Keratinocyte (primary cell): ENCODE measurements around the gene CRYGC.

Experiments used
- CTCF ChIP-seq, 3 experiments: IDR thresholded peaks in 1 of 3; conservative IDR thresholded peaks in 1 of 3; optimal IDR thresholded peaks in 1 of 3; 2 replicates in 2 of 3; 3 replicates in 1 of 3; pipeline versions ENCODE3 to v1.5.1; 2011; ENCODE audit warnings: low read length in 3 of 3, mild to moderate bottlenecking in 3 of 3, moderate library complexity in 2 of 3, control low read depth in 1 of 3, inconsistent platforms in 1 of 3; ENCODE audit not compliant: insufficient read depth in 2 of 3; ENCODE audit errors: extremely low read depth in 1 of 3
- EZH2 ChIP-seq: IDR thresholded peaks from one replicate; pipeline ENCODE4 v1.6.1; 2012; ENCODE audit warnings: inconsistent platforms, mild to moderate bottlenecking, low read length, moderate library complexity

GRCh38 chr2:208098267-208098666 lies 31.4 kb downstream of the CRYGC start:
- TF ChIP-seq EZH2 (no peak), CTCF (optimal IDR thresholded peaks at IDR 0.05 in 1 of 3, IDR thresholded peaks at IDR 0.05 in 1 of 3, conservative IDR thresholded peaks at IDR 0.05 in 1 of 3; ENCODE audit: extremely low read depth in 1 of 3, insufficient read depth in 2 of 3, low read length in 3 of 3) (no peak)
